Erythroblast (primary cell): Measurements from ENCODE around the gene BCO2.

Experiments used
- GATA1 ChIP-seq: IDR thresholded peaks from 2 replicates; pipeline ENCODE4 v1.6.1; 2011; ENCODE audit warnings: low read depth, mild to moderate bottlenecking, control low read depth, low read length, moderate library complexity
- POLR2A ChIP-seq: IDR thresholded peaks from 2 replicates; pipeline ENCODE4 v1.6.1; 2011; ENCODE audit warnings: mild to moderate bottlenecking, low read length

DNA sequence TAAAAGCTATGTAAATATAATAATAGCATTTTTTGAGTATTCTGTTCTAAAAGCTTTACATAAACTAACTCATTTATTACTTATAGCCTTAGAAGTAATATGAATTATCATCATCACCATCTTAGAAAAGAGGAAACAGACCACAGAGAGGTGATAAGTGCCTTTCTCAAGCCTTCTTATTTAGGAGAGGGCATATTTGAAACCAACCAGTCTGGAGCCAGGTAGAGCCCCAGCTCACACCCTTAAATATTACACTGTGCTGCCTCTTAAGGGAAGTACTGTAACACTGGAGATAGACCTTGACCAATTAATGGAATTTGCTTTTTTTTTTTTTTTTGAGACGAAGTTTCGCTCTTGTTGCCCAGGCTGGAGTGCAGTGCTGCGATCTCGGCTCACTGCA lies 2.3 kb downstream of the BCO2 start:
- TF ChIP-seq POLR2A (no peak), GATA1 (no peak)
